DOHH2 (cell line): ENCODE data around the gene ETV5.

Experiments
- H3F3A ChIP-seq: fragments of 200-600 bp; sonication (generic), shearing (Covaris generic); 2 replicates; pipeline ENCODE4 v1.6.0; 2016; ENCODE audit warnings: antibody characterized with exemption, mild to moderate bottlenecking; ENCODE audit not compliant: control insufficient read depth, insufficient read depth
- H3K27ac ChIP-seq: fragments of 200-600 bp; sonication (generic); 2 replicates; pipeline ENCODE4 v1.5.1; 2014; ENCODE audit warnings: low read depth, mild to moderate bottlenecking, low read length, moderate library complexity
- H3K27me3 ChIP-seq: fragments of 200-600 bp; sonication (generic); 2 replicates; pipeline ENCODE4 v1.6.1; 2014; ENCODE audit warnings: mild to moderate bottlenecking, low read length, mixed read lengths; ENCODE audit not compliant: control insufficient read depth
- H3K36me3 ChIP-seq: fragments of 200-600 bp; sonication (generic); 2 replicates; pipeline ENCODE4 v1.6.1; 2014; ENCODE audit warnings: mild to moderate bottlenecking, low read length, moderate library complexity, mixed read lengths; ENCODE audit not compliant: control insufficient read depth
- H3K4me1 ChIP-seq: fragments of 200-600 bp; sonication (generic); 2 replicates; pipeline ENCODE4 v1.6.1; 2014; ENCODE audit warnings: mild to moderate bottlenecking, low read length, mixed read lengths; ENCODE audit not compliant: control insufficient read depth
- H3K4me2 ChIP-seq: fragments of 200-600 bp; sonication (generic); 2 replicates; pipeline ENCODE4 v1.6.0; 2014; ENCODE audit warnings: mild to moderate bottlenecking, low read length, moderate library complexity
- H3K4me3 ChIP-seq: fragments of 200-600 bp; sonication (generic); 2 replicates; pipeline ENCODE4 v1.5.1; 2014; ENCODE audit warnings: mild to moderate bottlenecking, low read length, mixed read lengths
- H3K79me2 ChIP-seq: fragments of 200-600 bp; sonication (generic); 2 replicates; pipeline ENCODE4 v1.6.1; 2014; ENCODE audit warnings: mild to moderate bottlenecking, low read length, mixed read lengths; ENCODE audit not compliant: control insufficient read depth
- H3K9me2 ChIP-seq: fragments of 200-600 bp; sonication (generic); replicated peaks from 2 replicates; pipeline ENCODE4 v1.6.1; 2014; ENCODE audit warnings: mild to moderate bottlenecking, low read length, mixed read lengths; ENCODE audit not compliant: control insufficient read depth
- H3K9me3 ChIP-seq: fragments of 200-600 bp; sonication (generic); 2 replicates; pipeline ENCODE4 v1.6.1; 2014; ENCODE audit warnings: antibody characterized with exemption, low read length, mixed read lengths; ENCODE audit not compliant: control insufficient read depth, insufficient read depth
- H4K20me1 ChIP-seq: fragments of 200-600 bp; sonication (generic); 2 replicates; pipeline ENCODE4 v1.6.0; 2014; ENCODE audit warnings: low read depth, mild to moderate bottlenecking, antibody characterized with exemption, low read length, moderate library complexity; ENCODE audit not compliant: control insufficient read depth, insufficient read depth
- EZH2phosphoT487 ChIP-seq: fragments of 200-600 bp; sonication (generic); IDR thresholded peaks from 2 replicates; pipeline ENCODE4 v1.6.1; 2017; ENCODE audit warnings: borderline replicate concordance, mild to moderate bottlenecking, antibody characterized with exemption, low read length, moderate library complexity, mixed read lengths
- TF ChIP-seq, protein P1 (sequence below): fragments of 200-600 bp; sonication (generic); IDR thresholded peaks from one replicate; pipeline ENCODE4 v1.5.1; 2014; ENCODE audit warnings: antibody characterized with exemption, mild to moderate bottlenecking, low read depth, low read length; ENCODE audit not compliant: poor library complexity, severe bottlenecking

The ETV5 gene

DNA sequence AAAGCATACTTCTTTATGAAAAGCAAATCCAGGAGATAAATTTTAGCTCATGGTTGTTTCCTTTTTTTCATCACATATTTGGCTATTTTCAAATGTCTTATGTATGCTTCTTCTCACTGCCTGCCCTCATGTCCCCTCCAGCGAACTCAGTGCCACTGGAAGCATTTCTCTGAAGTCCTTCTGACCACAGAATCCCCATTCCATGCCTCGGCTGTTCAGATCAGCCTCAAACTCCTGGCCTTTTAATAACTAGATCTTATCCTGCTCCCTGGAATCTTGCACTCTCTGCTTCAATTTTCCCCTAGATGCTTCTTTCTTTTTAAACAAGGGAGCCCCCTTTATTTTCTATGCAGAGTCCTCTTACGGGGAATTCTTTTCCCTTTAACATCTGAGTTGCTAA is 10.1 kb downstream of the ETV5 start:
- TF ChIP-seq EZH2phosphoT487: no peak
- TF ChIP-seq, protein P1, sequence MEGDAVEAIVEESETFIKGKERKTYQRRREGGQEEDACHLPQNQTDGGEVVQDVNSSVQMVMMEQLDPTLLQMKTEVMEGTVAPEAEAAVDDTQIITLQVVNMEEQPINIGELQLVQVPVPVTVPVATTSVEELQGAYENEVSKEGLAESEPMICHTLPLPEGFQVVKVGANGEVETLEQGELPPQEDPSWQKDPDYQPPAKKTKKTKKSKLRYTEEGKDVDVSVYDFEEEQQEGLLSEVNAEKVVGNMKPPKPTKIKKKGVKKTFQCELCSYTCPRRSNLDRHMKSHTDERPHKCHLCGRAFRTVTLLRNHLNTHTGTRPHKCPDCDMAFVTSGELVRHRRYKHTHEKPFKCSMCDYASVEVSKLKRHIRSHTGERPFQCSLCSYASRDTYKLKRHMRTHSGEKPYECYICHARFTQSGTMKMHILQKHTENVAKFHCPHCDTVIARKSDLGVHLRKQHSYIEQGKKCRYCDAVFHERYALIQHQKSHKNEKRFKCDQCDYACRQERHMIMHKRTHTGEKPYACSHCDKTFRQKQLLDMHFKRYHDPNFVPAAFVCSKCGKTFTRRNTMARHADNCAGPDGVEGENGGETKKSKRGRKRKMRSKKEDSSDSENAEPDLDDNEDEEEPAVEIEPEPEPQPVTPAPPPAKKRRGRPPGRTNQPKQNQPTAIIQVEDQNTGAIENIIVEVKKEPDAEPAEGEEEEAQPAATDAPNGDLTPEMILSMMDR: no peak
- Histone ChIP-seq H3K4me3 (no peak overlapping the region), H3K4me1 (no peaks in the 10 kb centered on the region), H3K79me2 (no peaks in the 10 kb centered on the region), H3F3A (no peaks in the 10 kb centered on the region), H3K4me2 (no peak overlapping the region), H3K27me3 (peaks cover 38% of the 10 kb centered on the region), H3K9me2 (no peaks in the 10 kb centered on the region), H3K36me3 (no peaks in the 10 kb centered on the region), H3K27ac (no peak overlapping the region), H4K20me1 (no peaks in the 10 kb centered on the region), H3K9me3 (no peaks in the 10 kb centered on the region)

DNA sequence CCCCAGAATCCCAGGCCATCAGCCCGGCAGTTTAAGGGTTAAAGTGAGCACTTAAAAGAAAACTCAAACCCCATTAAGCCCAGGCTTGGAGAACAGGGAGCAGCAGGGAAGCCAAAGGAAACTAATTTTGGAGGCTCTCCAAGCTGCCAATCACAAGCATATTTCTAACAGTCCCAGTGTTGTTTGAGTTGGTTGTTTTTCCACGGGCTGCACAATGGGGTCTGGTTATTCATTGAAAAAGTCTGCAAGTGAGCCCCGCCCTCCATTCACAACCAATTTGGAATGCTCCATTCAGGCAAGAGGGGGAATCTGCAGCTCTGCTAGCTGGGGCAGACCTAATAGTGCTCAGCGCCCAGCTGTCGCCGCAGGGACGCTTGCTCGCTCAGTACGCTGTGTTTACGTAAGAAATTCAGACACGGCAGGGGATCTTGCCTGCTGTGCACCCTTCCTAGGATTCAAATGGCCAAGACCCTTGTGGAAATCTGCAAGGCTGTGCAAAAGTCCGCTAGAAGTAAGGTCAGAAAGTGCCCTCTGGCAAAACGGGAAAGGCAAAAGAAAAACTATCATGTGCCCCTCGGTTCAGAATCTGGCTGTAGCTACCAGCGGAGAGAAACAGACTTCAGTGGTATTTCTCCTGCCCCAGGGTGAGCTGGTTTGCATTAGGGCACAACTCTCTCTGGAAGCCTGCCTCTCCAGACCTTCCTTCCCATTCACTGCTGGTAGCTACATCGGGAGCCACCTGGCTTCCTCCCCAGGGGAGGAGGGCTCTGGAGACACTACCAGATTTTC is 11.0 kb downstream of the ETV5 start:
- H4K20me1 ChIP-seq: no peaks in the 10 kb centered on the region
- no peaks in the 10 kb centered on the region for H3F3A ChIP-seq
- peaks cover 31% of the 10 kb centered on the region for H3K27me3 ChIP-seq
- no peaks in the 10 kb centered on the region for H3K36me3 ChIP-seq
- no peak overlapping the region for H3K4me2 ChIP-seq
- no peaks in the 10 kb centered on the region for H3K79me2 ChIP-seq
- no peak overlapping the region for H3K4me3 ChIP-seq
- TF ChIP-seq EZH2phosphoT487: no peak
- TF ChIP-seq, protein P1: no peak
- no peaks in the 10 kb centered on the region for H3K4me1 ChIP-seq
- H3K27ac ChIP-seq: no peak overlapping the region
- H3K9me3 ChIP-seq: no peaks in the 10 kb centered on the region
- H3K9me2 ChIP-seq: no peaks in the 10 kb centered on the region

DNA sequence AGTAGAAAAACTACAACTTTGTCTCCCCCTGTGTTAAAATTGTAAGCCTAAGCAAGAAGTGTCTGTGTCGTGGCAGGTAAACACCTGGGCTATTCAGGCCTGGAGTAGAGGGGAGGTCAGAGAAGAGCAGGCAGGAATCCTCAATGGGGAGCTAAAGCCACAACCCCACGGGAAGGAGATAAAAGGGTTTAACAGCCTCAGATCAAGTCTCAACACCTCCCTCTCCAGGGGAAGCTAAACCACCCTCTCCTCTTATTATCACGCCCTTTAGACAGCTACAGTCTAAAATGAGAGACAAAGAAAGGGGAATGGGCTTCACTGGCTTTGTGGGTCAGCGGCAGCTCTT is 11.6 kb downstream of the ETV5 start:
- Histone ChIP-seq H3K27me3 (peaks cover 27% of the 10 kb centered on the region), H3K4me3 (no peak overlapping the region), H3K9me3 (no peaks in the 10 kb centered on the region), H3K4me2 (no peak overlapping the region), H4K20me1 (no peaks in the 10 kb centered on the region), H3K27ac (no peak overlapping the region), H3K36me3 (no peaks in the 10 kb centered on the region), H3K79me2 (no peaks in the 10 kb centered on the region), H3K4me1 (no peaks in the 10 kb centered on the region), H3K9me2 (no peaks in the 10 kb centered on the region), H3F3A (no peaks in the 10 kb centered on the region)
- no peak for TF ChIP-seq EZH2phosphoT487
- TF ChIP-seq, protein P1: no peak
